NCI-H2196 (cell line): ENCODE measurements around the gene FARP1.

Experiments
- DNase-seq: peaks from one replicate; lab custom pipeline; 2025; ENCODE audit not compliant: unreplicated experiment; lab: John Stamatoyannopoulos, UW

Gene FARP1

DNA sequence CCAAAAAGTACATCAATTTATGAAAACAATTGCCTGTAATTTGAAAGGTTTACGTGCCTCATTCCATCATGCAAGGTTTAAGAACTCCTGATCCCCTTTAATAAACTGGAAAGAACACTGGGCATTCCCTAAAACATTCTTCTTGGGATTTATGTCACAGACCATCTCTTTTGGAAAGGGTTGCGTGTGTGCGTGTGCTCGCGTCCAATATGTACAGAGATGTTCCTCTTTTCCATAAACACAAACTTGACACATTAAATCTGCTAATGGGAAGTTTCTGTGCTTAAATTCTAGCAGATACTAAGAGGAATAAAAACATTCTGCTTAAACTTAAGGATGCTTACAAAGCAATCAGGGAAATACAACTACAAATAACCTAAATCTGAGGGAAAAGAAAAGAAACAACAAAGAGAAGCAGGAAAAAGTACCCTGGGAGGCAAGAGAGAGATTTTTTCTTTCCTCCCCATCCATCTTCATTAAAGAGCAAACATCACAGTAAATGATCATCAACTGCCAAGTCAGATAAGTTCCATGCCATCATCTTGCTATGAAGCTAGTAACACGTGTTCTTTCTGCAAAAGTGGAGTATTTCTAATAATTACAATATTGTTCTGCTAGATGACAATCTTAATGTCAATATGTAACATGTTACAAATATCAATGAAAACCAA, 350.3 kb downstream of the FARP1 start:
- DNase-seq = no peak

DNA sequence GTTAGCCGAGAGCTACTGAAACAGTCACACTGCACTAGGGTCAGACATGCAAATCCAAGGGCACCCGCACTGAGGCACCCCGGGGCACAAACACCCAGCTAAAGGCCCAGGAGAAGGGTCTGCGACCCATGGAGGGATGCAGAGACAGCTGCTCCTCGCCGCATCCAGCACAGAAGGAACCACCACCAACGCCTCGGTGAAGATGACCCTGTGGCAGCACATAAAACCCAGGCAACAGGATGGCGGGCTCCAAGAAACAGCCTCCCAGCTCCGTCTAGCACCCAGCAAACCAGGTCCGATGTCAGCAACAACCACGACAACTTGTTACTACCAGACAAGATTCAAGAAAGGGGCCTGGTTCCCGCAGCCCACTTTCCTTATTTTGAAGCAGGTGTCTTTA, 351.9 kb downstream of the FARP1 start:
- DNase-seq = no peak

DNA sequence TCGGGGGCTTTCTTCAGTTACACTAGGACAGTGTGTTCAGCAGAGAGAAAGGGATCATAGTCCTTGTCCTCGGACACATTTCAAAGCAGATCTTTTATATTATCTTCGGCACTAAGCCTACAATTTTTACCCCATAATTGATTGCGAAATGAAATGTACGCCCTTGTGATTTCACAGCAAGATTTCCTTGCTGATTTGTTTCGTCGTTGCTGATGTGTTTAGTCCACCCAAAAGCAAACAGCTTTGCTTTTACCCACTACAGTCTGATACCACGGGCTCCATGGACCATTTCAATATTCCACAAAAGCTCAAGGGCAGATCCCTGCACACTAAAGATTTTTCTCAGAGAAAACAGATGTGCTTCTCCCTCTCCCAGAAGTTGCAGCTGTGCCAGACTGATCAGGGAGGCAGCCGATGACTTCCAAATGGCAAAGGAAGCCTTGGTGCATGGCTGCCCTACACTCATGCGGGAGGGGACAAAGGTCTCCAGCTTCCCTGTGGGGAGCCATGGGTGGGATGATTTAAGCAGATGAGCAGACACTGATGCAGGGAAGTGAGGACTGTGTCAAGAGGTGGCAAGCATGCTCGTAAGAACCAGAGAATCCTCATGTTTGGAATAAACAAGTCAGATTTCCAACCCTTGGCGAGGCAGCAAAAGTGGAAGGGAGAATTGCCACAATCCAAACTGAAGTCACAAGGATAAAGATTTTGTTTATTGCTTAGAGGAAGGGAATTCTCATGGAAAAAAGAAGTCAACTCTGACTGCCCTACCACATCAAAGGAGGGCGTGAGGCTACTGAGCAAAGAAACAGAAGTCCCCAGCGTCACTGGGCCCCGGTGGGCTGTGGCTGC, 353.0 kb downstream of the FARP1 start:
- no peak for DNase-seq

DNA sequence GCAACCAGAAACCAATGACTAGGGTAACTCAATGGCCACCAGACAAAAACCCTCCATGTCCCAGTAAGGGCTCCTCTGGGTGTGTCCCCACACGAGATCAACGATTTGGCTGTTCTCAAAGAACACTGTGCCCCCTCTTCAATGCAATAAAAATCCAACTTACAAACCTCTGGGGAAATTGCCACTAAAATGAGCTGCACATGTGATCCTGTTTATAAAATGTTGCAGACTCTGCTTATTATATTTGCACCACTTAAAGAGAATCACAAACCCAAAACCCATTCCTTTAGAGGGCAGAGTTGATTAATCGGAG, 353.5 kb downstream of the FARP1 start:
- DNase-seq = no peak

DNA sequence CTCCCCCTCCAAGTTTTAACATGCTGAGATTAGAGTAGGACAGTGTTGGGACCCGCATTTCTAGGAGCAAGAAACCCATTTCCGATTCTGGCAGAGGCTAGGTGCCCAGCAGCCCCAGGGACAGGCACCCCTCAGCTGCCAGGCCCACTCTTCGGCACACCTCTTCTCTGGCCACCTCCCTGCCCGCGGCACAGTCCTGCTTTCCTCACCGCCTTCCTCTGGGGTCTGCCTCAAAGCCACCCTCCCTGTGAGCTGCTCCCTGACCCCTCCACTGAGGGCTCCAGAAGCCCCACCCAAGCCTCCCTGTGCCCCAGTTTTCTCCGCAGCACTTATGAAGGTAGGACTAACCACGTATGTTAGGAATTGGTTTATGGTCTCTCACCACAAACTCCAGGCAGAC, 354.1 kb downstream of the FARP1 start:
- no peak for DNase-seq

DNA sequence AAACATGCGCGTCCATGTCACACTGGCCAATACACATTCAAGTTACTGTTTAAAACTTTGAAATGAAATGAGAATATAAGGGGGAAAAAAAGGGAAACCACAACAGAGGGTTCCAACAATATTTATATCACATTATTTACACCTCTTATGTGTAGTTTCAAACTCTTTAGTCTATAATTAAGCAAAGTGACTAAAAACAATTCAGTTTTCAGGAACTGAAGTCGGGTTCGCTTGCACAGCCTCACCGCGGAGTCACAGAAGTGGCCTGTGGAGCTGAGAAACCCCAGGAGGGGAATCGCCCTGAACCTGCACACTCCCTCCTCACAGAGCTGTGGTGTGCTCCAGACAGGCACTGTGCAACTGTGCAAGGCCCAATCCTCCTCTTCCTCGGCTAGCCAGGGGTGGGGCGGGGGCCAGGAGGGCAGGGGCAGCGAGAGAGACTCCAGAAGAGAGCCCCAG, 358.1 kb downstream of the FARP1 start:
- no peak for DNase-seq

DNA sequence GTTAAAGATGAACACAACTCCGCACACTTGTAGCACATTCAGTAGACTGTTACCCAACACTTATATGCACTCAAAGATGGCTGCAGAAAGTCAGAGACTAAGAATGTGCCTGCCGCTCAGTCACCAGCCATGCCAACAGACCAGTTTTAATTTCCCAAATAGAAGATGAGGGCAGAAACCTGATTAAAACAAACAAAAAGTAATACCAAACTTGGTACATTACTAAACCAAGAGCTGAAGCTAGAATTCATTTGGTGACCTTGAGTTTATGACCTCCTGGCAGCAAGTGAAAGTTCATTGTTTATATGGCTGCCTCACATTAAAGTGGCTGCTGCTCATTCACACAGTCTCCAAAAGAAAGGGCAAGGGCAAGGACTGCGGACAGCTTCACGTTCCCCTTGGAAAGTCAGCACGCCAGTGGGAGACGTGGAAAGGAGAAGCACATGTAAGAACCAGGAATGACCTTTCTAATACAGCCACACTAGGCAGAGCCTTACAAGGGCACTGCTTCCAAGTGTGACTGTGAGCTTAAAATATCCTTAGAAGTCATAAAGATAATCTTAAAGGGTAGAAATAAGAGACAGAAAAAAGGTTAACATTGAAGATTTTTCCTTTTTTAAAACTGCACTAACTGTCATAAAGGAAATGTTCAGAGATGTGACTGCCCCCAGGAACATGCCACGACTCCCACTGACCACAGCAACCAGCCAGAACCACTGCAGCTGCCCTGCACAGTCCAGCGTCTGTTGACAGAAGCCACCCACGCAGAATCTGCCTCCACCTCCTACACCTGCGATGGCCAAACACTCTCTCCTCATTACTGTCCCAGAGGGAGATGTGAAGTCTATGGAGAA, 360.5 kb downstream of the FARP1 start:
- DNase-seq = no peak

DNA sequence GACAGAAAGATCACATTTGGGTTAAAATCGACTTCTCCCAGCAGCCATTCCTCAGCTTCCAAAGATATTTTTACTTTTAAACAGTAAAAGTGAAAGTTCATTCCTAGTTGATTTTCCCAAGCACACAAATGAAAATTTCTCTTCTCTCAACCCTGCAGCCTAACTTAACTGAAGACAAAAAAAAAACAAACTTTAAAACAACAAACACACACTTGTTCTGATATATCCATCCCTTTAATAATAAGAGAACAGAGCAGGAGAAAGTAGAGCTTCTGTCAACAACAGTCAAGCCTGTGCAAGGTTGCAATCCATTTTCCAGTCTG, 361.1 kb downstream of the FARP1 start:
- DNase-seq = no peak

DNA sequence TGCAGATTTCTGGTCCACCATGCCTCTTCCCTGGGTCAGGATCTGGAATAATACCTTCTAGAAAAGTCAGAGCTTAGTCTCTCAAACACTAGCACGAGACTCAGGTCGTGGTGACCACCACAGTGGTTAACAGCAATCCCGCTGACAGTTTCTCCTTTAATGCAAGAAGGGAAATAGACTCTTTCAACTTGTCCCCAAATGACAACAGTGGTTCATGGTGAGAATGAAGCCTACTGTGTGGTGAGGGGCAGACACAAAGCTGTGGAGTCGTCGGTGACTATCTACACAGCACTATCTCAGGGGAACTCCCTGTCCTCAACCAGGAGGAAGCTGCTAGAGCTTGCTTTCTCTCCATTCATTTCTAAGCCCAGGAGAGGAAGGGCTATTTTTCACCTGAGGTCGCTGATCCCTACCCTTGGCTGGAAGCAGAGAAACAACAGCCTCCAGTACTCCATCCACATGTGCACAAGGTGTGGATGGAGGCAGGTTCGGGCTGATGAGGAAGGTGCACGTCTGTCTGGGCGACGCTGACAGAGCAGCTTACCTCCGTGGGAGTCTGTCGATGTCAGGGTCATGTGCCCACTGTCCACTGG, 361.6 kb downstream of the FARP1 start:
- no peak for DNase-seq
